Stimulated activated CD4-positive, alpha-beta T cell treated with anti-CD3 and anti-CD28 coated beads, Interleukin-15, amount 100 ng/mL, for 24 hours (primary cell): ENCODE measurements around the gene POU1F1.
"Not testable (repeated sequence)": the region's sequence is repeated elsewhere in the genome, so short reads cannot be mapped to it uniquely, and the experiment has no call there.

Source experiments
- DNase-seq: peaks from one replicate; pipeline ENCODE4 v3.0.0-alpha.2; 2020

POU1F1 gene, protein sequence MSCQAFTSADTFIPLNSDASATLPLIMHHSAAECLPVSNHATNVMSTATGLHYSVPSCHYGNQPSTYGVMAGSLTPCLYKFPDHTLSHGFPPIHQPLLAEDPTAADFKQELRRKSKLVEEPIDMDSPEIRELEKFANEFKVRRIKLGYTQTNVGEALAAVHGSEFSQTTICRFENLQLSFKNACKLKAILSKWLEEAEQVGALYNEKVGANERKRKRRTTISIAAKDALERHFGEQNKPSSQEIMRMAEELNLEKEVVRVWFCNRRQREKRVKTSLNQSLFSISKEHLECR

DNA sequence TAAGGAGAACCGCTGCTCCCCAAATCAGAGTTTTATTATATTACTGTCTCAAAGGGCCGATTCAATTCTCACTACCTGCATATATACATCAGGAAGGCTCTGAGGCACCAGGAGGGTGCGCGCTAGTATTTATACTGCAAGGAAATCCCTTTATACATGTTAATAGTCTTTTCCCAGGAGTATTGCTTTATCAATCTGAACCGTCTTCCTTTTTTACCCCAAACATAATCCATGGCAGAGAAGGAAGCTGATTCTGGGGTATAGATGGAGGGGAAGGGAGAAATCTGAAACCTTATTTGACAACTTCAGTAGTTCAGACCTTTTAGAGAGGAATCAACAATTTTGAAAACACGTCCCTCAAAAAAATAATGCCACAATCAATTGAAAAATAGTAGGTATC is at the start of gene POU1F1:
Gene POU1F1 (minus strand): TSS at position 101 of the 400 bp plus-strand sequence. CDS start 122 bp downstream, outside the sequence.
- no peak for DNase-seq

DNA sequence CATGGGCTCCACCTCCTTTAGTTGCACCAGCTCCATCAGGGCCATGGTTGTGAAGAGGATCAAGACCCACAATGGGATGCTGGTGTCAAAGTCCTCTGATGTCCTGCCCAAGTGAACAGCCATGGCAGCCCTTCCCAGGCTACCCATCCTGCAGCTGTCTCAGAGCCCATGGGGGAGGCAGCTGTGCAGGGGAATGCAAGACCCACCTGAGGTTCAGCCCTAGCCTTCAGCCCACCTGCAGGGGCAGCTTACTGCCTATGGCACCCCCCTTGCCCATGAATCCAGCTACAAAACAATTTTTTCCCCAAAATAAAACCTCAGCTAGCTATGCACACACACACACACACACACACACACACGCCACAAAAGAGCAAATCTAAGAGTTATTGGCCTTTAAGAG is 48.2 kb upstream of the POU1F1 start:
- no peak for DNase-seq

DNA sequence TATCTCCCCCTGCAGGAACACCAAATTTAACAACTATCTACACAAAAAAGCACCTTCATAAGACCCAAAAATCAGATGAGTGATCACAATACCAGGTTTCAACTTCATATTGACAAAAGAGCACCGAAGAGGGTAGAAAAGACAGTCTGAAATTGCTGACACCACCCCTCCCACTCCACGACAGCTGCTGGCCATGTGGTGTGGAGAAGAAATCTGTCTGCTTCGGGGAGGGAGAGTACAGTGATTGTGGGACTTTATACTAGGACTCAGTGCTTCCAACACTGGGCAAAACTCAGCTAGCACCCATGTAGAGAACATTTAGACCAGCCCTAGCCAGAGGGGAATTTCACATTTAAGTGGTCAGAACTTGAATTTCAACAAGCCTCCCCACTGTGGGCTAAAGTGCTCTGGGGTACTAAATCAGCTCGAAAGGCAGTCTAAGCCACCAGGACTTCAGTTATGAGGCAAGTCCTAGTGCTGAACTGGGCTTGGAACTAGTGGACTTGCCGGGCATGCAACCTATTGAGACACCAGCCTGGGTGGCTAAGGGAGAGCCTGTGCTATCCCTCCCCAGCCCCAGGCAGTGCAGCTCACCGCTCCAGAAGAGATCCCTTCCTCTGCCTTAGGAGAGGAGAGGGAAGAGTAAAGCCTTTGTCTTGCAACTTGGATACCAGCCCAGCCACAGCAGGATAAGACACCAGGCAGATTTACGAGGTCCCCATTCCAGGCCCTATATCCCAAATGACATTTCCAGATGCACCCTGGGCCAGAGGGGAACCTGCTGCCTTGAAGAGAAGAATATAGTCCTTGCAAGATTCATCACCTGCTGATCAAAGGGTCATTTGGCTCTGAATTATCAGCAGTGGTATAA is 44.6 kb upstream of the POU1F1 start:
- DNase-seq: no peak

DNA sequence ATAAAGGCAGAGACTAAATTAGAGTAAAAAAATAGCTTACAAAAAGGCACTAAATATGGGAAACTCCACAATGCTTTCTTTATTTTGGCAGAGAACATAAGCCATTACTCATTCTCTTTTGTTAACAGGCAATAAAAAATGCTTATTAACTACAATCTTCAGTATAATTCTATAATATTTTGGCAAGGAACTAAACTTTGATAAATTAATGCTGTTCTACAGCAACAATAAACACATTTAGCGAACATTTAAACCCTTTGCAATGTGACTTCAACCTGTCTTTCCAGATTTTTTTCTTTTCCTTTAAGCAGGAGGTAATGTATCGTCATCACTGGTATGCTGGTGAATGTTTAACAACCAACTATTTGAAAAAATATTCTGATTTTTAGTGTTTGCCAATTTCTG is 42.2 kb upstream of the POU1F1 start:
- DNase-seq: no peak

DNA sequence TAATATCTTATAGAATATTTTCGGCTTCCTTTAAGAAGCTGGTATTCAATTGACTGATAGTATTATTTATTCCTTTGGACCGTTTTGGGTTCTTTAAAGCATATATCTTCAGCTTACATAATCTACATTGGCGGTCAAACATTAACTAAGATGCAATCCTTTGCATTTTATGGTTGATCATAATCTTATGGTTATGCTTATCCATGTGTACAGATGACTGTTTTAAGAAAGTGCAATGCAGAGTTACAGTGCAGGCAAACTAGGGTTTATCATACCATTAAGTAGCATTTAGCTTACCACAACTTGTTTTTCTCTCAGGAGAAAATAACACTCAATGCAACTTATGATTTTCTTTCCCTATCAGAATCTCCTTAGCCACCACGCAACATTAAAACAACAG is 41.4 kb upstream of the POU1F1 start:
- DNase-seq: no peak

DNA sequence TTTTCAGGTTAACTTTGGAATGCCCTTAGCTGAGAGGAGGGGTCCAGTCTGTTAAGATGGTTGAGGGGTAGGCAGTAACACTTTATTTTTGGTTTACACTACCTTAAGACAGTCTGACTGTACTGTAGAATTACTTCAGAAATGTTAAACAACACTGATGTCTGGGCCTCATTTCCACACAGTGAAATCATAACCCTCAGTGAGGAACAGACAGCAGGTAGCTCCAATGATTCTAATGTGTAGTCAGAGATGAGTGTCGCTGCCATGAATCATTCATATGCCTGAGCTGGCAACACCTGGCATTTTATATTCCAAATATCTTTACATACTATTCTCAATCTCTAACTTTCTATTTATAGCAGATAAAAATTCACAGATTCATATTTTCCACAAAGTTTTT is 37.3 kb upstream of the POU1F1 start:
- no peak for DNase-seq

DNA sequence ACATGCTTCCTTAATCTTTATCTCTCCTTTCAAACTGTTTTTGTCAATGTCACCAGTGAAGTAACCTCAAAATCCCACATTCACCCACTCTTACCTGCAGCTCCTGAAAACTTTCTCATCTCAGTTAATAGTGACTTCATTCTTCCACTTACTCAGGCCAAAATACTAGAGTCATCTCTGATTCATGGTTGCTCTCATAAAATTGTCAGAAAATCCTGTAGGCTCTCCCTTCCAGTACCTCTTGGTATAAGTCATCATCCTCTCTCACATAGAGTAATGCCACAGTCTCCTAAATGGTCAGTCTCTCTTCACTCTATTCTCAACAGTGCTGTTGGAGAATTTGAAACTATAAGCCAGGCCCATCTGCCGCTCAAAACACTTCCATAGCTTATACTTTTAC is 34.9 kb upstream of the POU1F1 start:
- DNase-seq: no peak

DNA sequence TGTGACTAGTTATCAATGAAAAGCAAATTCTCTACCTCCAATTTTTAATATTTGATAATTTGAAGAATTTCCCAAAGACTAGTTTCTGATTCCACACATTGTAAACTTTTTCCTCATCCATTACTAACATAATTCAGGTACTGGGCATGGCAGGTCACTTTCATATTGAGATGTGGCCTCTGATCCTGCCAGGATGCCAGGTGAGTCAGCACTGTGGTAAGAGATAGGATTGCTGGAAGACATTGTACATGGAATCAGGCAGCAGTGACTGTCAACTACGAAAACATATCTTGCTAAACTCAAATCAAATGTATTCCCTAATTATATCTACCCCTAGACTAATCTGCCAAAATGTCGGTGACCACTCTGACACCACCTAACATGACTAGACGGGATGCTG is 33.2 kb upstream of the POU1F1 start:
- DNase-seq: no peak

DNA sequence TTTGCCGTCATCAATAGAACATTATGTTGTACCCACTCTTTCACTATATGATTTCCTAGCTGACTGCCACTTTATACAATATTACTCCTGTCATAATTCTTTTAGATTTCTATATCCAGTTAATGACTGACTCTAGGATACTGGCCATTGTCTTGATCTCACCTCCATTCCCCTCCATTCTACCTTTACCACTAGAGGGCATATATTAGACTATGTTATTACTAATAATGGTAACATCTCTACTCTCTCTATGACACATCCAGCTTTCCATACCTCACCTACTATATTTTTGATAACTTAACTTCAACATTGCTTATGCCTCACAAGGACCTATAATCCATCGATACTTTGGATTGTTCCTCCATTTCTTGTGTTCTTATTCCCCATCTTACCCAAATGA is 31.4 kb upstream of the POU1F1 start:
- DNase-seq: no peak

DNA sequence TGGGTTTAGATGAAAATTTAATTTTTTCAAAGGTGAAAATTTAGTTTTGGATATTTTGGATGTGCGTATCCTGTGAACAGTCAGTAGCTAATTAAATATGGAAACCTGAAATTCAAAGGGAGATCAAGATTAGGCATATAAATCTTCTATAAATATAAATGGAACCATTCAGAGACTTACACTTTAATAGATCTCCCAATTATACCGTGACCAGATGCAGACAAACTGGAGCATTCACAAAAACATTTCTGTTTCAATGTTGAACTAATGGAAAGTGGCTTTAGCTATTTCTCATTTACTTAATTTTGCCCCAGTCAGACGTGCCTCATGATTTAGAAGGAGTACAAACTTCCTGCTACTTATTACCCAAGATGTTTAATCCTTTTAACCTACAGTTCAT is 29.1 kb upstream of the POU1F1 start:
- DNase-seq: no peak

DNA sequence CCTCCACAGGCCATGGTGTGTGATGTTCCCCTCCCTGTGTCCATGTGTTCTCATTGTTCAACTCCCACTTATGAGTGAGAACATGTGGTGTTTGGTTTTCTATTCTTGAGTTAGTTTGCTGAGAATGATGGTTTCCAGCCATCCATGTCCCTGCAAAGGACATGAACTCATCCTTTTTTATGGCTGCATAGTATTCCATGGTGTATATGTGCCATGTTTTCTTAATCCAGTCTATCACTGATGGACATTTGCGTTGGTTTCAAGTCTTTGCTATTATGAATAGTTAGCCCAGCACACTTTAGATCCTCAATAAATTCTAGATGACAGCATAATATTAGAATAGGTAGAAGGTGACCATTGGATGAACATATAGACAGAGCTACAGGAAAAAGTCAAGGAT is 28.6 kb upstream of the POU1F1 start:
- DNase-seq: not testable (repeated sequence)

DNA sequence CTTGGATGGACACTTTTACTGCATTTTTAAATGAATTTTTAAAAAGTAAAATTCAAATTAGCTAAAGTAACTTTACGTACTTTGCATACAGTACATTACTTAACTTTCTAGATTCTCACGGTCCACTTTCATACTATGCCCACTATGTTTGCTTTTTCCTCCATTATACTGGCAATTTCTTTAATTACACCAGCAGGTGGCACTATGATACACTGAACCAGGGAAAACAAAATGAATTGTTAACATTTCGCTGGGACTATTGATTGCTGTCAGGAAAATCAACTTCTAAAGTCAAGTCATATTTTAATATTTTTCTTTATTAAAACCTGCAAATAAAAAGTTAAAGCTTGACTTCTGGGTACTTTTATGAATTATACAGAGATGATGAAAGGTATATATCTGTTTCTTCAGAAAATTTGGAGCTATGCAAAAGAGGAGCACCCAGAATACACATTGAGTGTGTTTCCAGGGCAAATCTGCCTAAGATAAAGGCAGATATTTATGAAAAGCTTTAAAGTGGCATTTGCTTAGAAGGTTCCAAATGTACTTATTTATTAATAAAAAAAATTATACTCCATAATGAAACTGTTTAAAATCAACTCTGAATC is 21.8 kb upstream of the POU1F1 start:
- DNase-seq: no peak

DNA sequence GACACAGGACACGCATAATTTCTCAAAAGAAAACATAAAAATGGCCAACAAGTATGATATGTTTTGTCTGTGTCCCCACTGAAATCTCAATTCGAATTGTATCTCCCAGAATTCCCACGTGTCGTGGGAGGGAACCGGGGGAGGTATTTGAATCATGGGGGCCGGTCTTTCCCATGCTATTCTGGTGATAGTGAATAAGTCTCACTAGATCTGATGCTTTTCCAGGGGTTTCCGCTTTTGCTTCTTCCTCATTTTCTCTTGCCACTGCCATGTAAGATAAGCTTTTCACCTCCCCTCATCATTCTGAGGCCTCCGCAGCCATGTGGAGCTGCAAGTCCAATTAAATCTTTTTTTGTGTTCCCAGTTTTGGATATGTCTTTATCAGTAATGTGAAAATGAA is 12.1 kb upstream of the POU1F1 start:
- DNase-seq: no peak

DNA sequence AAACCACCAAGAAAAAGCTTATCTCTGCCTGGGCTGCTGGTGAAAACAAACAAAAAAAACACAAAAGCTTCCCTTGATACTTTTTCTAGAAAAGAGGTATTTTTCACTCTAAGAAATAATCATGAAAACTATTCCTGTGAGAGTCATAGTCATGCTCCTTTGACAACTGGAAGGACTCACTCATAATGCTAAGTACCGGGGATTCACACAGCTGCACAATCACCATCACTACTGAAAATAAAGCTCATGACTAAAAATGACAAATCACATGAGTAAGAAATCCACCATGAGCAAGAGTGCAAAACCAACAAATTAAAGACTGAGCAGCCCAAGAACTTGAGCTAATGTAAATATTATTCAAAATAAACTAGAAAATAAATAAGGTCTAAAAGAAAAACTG is 10.6 kb upstream of the POU1F1 start:
- DNase-seq: no peak

DNA sequence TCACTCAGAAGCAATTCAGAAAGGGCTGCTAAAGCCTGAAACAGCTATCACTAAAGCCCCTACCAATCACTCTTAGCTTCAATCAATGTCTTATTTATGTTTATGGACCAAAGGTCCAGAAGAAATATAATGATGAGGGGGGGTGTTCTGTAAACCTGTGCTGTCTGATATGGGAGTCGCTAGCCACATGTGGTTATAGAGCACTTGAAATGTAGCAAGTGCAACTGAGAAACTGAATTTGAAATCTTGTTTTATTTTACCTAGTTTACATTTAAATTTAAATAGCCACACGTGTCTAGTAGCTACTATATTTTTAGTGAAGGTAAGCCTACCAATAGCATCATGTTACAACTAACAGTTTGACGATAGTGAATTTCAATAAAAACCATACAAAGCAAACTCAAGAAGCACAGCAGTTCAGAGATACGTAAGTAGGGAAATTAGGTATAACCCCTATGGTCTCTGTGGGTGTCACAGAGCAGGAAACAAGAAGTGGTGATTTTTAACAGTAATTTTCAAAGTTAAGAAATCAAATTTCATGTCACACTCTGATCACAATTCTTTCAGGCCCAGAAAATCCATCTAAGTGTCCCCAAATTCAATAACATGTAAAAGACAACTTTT is 3.6 kb downstream of the POU1F1 start:
- no peak for DNase-seq

DNA sequence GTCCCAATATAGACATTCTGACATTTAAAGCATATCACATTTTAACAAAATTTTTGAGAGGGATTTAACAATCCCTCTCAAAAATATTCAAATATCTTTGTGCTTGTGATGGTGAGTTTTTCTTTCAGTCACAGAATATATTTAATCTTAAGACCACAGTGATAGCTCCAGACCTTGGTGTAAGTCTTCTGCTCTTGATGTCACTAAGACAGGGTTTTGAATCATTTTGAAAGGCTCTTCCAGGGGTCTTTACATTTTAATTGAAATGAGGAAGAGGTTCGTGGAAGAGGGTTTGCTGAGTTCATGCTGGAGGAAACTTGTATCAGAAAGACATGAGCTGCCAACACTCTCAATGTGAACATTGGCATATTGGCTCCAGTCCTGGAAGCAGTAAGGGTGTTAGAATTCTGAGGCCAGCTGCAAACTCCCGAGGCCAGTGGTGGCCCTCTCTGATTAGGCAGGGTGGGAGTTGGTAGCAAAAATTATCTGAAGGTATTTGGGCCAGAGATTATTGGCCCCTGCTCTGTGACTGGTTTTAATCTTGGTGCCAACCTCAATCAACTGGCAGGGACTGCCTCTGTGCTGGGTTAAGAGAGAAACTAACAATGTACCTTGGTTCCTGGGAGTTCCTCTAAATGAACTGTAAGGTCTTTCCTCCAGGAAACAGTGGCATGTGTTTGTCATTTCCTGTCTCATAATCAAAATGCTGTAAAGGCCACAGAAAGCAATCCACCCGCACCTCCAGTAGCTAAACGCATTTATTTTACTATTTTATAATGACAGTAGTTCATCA is 5.3 kb downstream of the POU1F1 start:
- no peak for DNase-seq

DNA sequence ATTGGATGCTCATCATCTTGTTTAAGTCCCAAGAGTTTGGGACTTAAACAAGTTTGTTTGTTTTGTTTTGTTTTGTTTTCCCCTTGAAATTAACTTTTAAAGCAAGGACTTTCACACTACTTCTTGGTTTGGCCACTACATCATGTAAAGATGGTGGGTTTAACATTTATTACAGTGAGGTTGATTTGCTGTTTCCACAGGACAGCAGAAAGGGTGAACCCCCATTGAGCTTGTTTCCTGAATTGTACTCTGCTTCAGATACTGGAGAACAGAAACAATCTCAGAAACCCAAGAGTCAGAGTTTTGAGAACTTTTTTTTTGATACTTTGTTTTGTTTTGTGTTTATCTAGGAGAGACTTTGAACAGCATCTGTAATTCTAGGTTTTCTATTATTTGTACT is 6.7 kb downstream of the POU1F1 start:
- no peak for DNase-seq

DNA sequence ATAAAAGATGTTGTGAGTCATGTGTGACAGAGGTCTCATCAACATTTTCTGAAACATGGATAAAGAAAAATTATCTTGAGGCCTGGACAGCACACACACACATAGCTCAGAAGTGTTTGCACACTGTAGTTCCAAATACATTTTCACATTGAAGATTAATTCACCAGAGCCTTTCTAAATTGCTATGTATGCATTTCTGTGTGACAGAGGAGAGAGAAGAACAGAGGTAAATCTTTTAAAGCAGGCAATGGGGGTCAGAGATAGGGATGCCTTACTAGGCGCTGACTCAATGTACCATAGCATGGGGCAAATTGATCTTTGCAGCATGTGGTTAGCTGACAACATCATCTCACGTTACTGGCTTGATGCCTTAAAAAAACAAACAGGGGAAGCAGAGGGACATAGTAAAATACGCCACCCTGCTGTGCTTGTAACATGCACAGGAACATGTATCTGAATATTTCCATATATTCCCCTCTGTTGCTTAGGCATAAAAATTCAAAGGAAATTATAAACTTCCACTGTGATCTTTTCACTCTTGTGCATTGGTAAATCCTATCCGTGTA is 7.7 kb downstream of the POU1F1 start:
- DNase-seq: no peak

DNA sequence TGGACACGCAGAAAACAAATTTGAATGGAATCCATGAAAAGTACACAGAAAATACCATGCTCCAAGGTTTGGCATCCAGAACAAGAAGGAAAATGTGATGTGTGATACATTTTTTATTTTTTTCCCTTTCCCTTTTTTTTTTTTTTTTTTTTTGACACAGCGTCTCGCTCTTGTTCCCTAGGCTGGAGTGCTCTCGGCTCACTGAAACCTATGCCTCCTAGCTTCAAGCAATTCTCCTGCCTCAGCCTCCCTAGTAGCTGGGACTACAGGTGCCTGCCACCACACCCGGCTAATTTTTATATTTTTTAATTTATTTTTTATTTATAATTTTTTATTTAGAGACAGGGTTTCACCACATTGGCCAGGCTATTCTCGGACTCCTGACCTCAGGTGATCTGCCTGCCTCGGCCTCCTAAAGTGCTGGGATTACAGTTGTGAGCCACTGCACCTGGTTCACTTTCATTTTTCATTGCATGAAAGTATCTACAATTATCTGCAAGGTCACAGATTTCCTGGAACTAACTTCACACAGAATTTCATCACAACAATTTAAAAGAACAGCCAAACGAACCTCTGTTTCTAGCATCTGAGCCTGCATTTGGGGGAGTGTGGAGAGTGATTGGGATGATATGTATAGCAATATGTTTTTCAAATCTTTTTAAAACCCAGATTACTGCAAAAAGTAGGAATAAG is 8.3 kb downstream of the POU1F1 start:
- no peak for DNase-seq

DNA sequence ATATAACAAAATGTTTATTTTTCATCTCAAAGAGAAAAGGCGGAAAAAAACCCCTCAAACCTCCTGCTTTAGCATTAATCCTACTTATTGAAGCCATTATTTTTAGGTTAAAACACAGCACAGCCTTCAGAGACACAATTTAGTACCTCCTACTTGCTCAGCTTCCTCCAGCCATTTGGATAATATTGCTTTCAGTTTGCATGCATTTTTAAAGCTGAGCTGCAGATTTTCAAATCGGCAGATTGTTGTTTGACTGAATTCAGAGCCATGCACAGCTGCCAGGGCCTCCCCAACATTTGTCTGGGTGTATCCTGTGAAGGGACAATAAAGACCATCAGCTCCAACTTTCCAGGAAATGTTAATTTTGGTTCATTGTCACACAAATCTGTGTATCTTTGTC is 14.5 kb downstream of the POU1F1 start:
- DNase-seq: no peak

DNA sequence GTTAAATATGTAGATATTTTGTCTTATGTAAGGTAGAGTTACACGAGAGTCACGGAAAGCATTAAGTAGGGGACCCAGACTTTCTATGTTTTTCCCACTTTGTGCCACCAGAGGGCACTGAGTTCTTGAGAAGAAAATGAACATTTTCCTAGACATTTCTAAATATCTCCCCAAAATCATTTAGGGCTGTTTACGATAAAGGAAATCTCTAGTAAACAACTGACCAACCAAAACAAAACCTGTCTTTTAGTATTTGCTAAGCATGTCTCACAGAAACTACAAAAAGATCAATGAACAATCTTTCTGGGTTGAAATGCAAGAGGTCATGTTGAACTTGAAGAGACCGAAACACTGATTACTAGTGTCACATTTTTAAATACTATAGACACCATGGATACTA is 16.1 kb downstream of the POU1F1 start:
- peak; percentile 61 for DNase-seq

DNA sequence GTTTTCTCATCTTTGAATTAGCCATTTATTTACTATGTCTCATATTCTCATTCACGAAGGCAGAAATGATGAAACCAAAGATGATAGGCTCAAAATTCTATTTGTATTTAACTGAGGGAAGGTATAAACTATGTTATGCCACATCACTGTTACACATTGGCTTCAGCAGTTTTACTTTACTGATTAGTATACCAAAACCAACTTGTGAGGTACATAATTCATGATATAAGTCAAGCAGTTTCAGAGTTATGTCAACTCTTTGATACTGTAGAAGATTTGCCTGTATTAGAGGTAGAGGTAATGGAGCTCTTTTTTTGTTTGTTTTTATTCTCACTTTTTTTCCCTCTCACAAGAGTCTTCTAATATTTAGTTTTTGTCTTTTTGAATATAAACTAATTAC is 26.4 kb downstream of the POU1F1 start:
- DNase-seq: no peak
